Stimulated activated CD8-positive, alpha-beta memory T cell treated with anti-CD3 and anti-CD28 coated beads, Interleukin-2, amount 100 ng/mL, for 48 hours (primary cell): ENCODE measurements around the gene ST7L.
"Not testable (repeated sequence)": the region's sequence is repeated elsewhere in the genome, so short reads cannot be mapped to it uniquely, and the experiment has no call there.

ENCODE experiments used
- DNase-seq, 2 donors: peaks; one replicate each; pipeline ENCODE4 v3.0.0-alpha.2; 2020; ENCODE audit warnings: low read depth in 2 of 2

ST7L gene

GRCh38 chr1:112492076-112492475 is 126.9 kb downstream of the ST7L start:
- DNase-seq = no peak

- DNase-seq = no peak
Observed at GRCh38 chr1:112488141-112488540, 130.8 kb downstream of the ST7L start.

- DNase-seq = not testable (repeated sequence)
Observed at GRCh38 chr1:112487686-112488085, 131.3 kb downstream of the ST7L start.

- not testable (repeated sequence) for DNase-seq
Observed at GRCh38 chr1:112486063-112486462, 132.9 kb downstream of the ST7L start.

GRCh38 chr1:112478314-112478713 is 140.6 kb downstream of the ST7L start:
- DNase-seq = no peak

- no peak for DNase-seq
Observed at GRCh38 chr1:112477550-112477949, 141.4 kb downstream of the ST7L start.
